ENCODE data around the gene OSBPL7. TPM values are rescaled to one million over a fixed set of nuclear protein-coding genes. Genes with fewer than 3 reads are reported as not detected.
A peak's percentile ranks its signal among the peaks of the same experiment; 100 is the strongest.

OSBPL7 gene
- total and polyA plus RNA-seq, 9 donors: 7.1 to 18.7 (median 10.2) TPM

- no peak overlapping the region for H3K27ac ChIP-seq (ENCODE audit: low read length)
- no peak for DNase-seq
- peaks cover 88% of the 10 kb centered on the region for H3K36me3 ChIP-seq (ENCODE audit: control insufficient read depth, insufficient read depth, low read length)
Observed at GRCh38 chr17:47813512-47814031, 8.0 kb downstream of the OSBPL7 start.

GRCh38 chr17:47813077-47813476 lies 8.5 kb downstream of the OSBPL7 start:
- Histone ChIP-seq H3K27me3 (ENCODE audit: control insufficient read depth, insufficient read depth, low read length) (no peaks in the 10 kb centered on the region), H3K36me3 (ENCODE audit: control insufficient read depth, insufficient read depth, low read length) (peaks cover 88% of the 10 kb centered on the region), H3K4me1 (ENCODE audit: control insufficient read depth, insufficient read depth, low read length) (no peaks in the 10 kb centered on the region), H3K9me3 (replicated peaks; ENCODE audit: control insufficient read depth, low read depth, low read length) (no peaks in the 10 kb centered on the region), H3K27ac (ENCODE audit: low read length) (no peak overlapping the region), H3K4me3 (ENCODE audit: low read length) (no peak overlapping the region)
- WGBS (ENCODE audit: insufficient coverage): 96% methylated on average over 10 of the region's 14 CpGs
- no peak for DNase-seq

More at GRCh38 chr17:47813512-47814031, 8.0 kb downstream of the OSBPL7 start:
- no peak overlapping the region for H3K4me3 ChIP-seq (ENCODE audit: low read length)
- H3K9me3 ChIP-seq (replicated peaks; ENCODE audit: control insufficient read depth, low read depth, low read length): no peaks in the 10 kb centered on the region
- no peaks in the 10 kb centered on the region for H3K27me3 ChIP-seq (ENCODE audit: control insufficient read depth, insufficient read depth, low read length)
- 92% methylated on average over 22 of the region's 22 CpGs for WGBS (ENCODE audit: insufficient coverage)
- H3K4me1 ChIP-seq (ENCODE audit: control insufficient read depth, insufficient read depth, low read length): no peaks in the 10 kb centered on the region

- H3K27ac ChIP-seq (ENCODE audit: low read length): no peak overlapping the region
- H3K4me3 ChIP-seq (ENCODE audit: low read length): no peak overlapping the region
- 82% methylated on average over 17 of the region's 18 CpGs for WGBS (ENCODE audit: insufficient coverage)
- H3K36me3 ChIP-seq (ENCODE audit: control insufficient read depth, insufficient read depth, low read length): peaks cover 88% of the 10 kb centered on the region
- H3K4me1 ChIP-seq (ENCODE audit: control insufficient read depth, insufficient read depth, low read length): no peaks in the 10 kb centered on the region
- no peak for DNase-seq
- H3K9me3 ChIP-seq (replicated peaks; ENCODE audit: control insufficient read depth, low read depth, low read length): no peaks in the 10 kb centered on the region
- H3K27me3 ChIP-seq (ENCODE audit: control insufficient read depth, insufficient read depth, low read length): no peaks in the 10 kb centered on the region
Observed at GRCh38 chr17:47812146-47812920, 9.3 kb downstream of the OSBPL7 start.

- no peak overlapping the region for H3K4me3 ChIP-seq (ENCODE audit: low read length)
- no peak overlapping the region for H3K27ac ChIP-seq (ENCODE audit: low read length)
- H3K9me3 ChIP-seq (replicated peaks; ENCODE audit: control insufficient read depth, low read depth, low read length): no peaks in the 10 kb centered on the region
- H3K36me3 ChIP-seq (ENCODE audit: control insufficient read depth, insufficient read depth, low read length): peaks cover 89% of the 10 kb centered on the region
- peaks cover 4% of the 10 kb centered on the region for H3K4me1 ChIP-seq (ENCODE audit: control insufficient read depth, insufficient read depth, low read length)
- DNase-seq: no peak
- no peaks in the 10 kb centered on the region for H3K27me3 ChIP-seq (ENCODE audit: control insufficient read depth, insufficient read depth, low read length)
- WGBS (ENCODE audit: insufficient coverage): no CpG with 5 or more reads among the region's 7 CpGs
Observed at GRCh38 chr17:47811709-47812108, 9.9 kb downstream of the OSBPL7 start.

GRCh38 chr17:47810901-47811635 lies 10.5 kb downstream of the OSBPL7 start:
- Histone ChIP-seq H3K4me3 (ENCODE audit: low read length) (no peak overlapping the region), H3K27me3 (ENCODE audit: control insufficient read depth, insufficient read depth, low read length) (no peaks in the 10 kb centered on the region), H3K27ac (ENCODE audit: low read length) (no peak overlapping the region), H3K4me1 (ENCODE audit: control insufficient read depth, insufficient read depth, low read length) (peaks cover 7% of the 10 kb centered on the region), H3K36me3 (ENCODE audit: control insufficient read depth, insufficient read depth, low read length) (peaks cover 83% of the 10 kb centered on the region), H3K9me3 (replicated peaks; ENCODE audit: control insufficient read depth, low read depth, low read length) (no peaks in the 10 kb centered on the region)
- DNase-seq: peak; percentile 9
- 83% methylated on average over 9 of the region's 9 CpGs for WGBS (ENCODE audit: insufficient coverage)

- Histone ChIP-seq H3K9me3 (replicated peaks; ENCODE audit: control insufficient read depth, low read depth, low read length) (no peaks in the 10 kb centered on the region), H3K27me3 (ENCODE audit: control insufficient read depth, insufficient read depth, low read length) (no peaks in the 10 kb centered on the region), H3K36me3 (ENCODE audit: control insufficient read depth, insufficient read depth, low read length) (peaks cover 76% of the 10 kb centered on the region), H3K4me1 (ENCODE audit: control insufficient read depth, insufficient read depth, low read length) (peaks cover 11% of the 10 kb centered on the region), H3K4me3 (ENCODE audit: low read length) (no peak overlapping the region), H3K27ac (ENCODE audit: low read length) (no peak overlapping the region)
- DNase-seq: peak; percentile 1
- 57% methylated on average over 4 of the region's 10 CpGs for WGBS (ENCODE audit: insufficient coverage)
Observed at GRCh38 chr17:47810200-47810821, 11.3 kb downstream of the OSBPL7 start.

GRCh38 chr17:47808830-47809480 lies 12.6 kb downstream of the OSBPL7 start:
- peaks cover 64% of the 10 kb centered on the region for H3K36me3 ChIP-seq (ENCODE audit: control insufficient read depth, insufficient read depth, low read length)

GRCh38 chr17:47808036-47808829 lies 13.4 kb downstream of the OSBPL7 start:
- H3K27ac ChIP-seq (ENCODE audit: low read length): no peak overlapping the region
- H3K4me3 ChIP-seq (ENCODE audit: low read length): no peak overlapping the region
- H3K36me3 ChIP-seq (ENCODE audit: control insufficient read depth, insufficient read depth, low read length): peaks cover 56% of the 10 kb centered on the region
- 90% methylated on average over 16 of the region's 20 CpGs for WGBS (ENCODE audit: insufficient coverage)
- DNase-seq: peak; percentile 0
- H3K9me3 ChIP-seq (replicated peaks; ENCODE audit: control insufficient read depth, low read depth, low read length): no peaks in the 10 kb centered on the region
- peaks cover 11% of the 10 kb centered on the region for H3K4me1 ChIP-seq (ENCODE audit: control insufficient read depth, insufficient read depth, low read length)
- H3K27me3 ChIP-seq (ENCODE audit: control insufficient read depth, insufficient read depth, low read length): no peaks in the 10 kb centered on the region

More at GRCh38 chr17:47808830-47809480, 12.6 kb downstream of the OSBPL7 start:
- H3K27ac ChIP-seq (ENCODE audit: low read length): no peak overlapping the region
- no peaks in the 10 kb centered on the region for H3K27me3 ChIP-seq (ENCODE audit: control insufficient read depth, insufficient read depth, low read length)
- no peak for DNase-seq
- no peak overlapping the region for H3K4me3 ChIP-seq (ENCODE audit: low read length)
- peaks cover 11% of the 10 kb centered on the region for H3K4me1 ChIP-seq (ENCODE audit: control insufficient read depth, insufficient read depth, low read length)
- 95% methylated on average over 13 of the region's 22 CpGs for WGBS (ENCODE audit: insufficient coverage)
- H3K9me3 ChIP-seq (replicated peaks; ENCODE audit: control insufficient read depth, low read depth, low read length): no peaks in the 10 kb centered on the region

- no peak overlapping the region for H3K4me3 ChIP-seq (ENCODE audit: low read length)
- 80% methylated on average over 7 of the region's 11 CpGs for WGBS (ENCODE audit: insufficient coverage)
- peak; percentile 0 for DNase-seq
- H3K27ac ChIP-seq (ENCODE audit: low read length): no peak overlapping the region
- H3K27me3 ChIP-seq (ENCODE audit: control insufficient read depth, insufficient read depth, low read length): no peaks in the 10 kb centered on the region
- H3K9me3 ChIP-seq (replicated peaks; ENCODE audit: control insufficient read depth, low read depth, low read length): no peaks in the 10 kb centered on the region
- H3K36me3 ChIP-seq (ENCODE audit: control insufficient read depth, insufficient read depth, low read length): peaks cover 48% of the 10 kb centered on the region
- H3K4me1 ChIP-seq (ENCODE audit: control insufficient read depth, insufficient read depth, low read length): peaks cover 11% of the 10 kb centered on the region
Observed at GRCh38 chr17:47807421-47807820, 14.2 kb downstream of the OSBPL7 start.
